ENCODE data around the gene GALE.
A peak's percentile ranks its signal among the peaks of the same experiment; 100 is the strongest.

DNA sequence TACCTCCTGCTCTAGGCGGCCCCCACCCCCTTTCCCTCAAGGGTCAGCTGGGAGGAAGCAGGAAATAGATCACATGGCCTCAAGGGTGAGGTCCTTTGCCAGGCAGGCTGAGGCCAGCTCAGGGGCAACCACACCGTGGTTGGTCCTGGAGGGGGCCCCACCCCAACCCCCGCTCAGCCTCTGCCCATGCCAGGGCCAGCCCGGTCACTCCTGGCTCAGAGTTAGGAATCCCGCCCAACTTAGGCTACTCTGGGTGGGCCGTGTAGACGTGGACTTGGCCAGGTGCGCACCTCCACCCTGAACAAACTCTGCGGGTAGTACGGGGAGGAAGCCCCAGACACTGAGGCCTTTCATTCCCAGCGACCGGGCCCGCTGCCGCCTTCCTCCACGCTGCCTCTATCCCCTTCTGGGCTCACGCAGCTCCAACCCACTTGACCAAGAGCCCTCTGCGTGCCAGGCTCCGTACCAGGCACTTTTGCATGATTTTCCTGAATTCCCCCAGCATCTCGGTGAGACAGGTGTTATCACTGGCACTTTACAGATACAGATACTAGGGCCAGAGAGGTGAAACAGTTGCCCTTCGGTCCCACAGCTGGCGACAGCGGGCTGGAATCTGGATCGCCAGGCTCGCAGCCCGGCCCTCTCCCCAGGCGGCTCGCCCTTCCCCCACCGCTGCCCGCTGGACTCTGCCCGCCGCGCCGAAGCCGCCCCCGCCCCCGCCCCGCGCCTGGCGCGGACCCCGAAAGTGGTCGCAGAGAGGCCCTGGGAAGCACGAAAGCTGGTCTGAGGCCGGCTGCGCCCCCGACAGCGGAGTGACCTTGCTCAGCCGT lies 769 bp downstream of the GALE start:
- TF ChIP-seq, protein P1, sequence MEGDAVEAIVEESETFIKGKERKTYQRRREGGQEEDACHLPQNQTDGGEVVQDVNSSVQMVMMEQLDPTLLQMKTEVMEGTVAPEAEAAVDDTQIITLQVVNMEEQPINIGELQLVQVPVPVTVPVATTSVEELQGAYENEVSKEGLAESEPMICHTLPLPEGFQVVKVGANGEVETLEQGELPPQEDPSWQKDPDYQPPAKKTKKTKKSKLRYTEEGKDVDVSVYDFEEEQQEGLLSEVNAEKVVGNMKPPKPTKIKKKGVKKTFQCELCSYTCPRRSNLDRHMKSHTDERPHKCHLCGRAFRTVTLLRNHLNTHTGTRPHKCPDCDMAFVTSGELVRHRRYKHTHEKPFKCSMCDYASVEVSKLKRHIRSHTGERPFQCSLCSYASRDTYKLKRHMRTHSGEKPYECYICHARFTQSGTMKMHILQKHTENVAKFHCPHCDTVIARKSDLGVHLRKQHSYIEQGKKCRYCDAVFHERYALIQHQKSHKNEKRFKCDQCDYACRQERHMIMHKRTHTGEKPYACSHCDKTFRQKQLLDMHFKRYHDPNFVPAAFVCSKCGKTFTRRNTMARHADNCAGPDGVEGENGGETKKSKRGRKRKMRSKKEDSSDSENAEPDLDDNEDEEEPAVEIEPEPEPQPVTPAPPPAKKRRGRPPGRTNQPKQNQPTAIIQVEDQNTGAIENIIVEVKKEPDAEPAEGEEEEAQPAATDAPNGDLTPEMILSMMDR (conservative IDR thresholded peaks at IDR 0.05; ENCODE audit: low read depth, low read length): no peak
- TF ChIP-seq MAZ (IDR thresholded peaks at IDR 0.05; ENCODE audit: borderline replicate concordance, low read depth, low read length) (peak; percentile 43; the same call in 1 of the 2 replicates), CHD1 (IDR thresholded peaks at IDR 0.05; ENCODE audit: low read depth, low read length) (no peak)
- TF ChIP-seq, protein P2, sequence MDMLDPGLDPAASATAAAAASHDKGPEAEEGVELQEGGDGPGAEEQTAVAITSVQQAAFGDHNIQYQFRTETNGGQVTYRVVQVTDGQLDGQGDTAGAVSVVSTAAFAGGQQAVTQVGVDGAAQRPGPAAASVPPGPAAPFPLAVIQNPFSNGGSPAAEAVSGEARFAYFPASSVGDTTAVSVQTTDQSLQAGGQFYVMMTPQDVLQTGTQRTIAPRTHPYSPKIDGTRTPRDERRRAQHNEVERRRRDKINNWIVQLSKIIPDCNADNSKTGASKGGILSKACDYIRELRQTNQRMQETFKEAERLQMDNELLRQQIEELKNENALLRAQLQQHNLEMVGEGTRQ (IDR thresholded peaks at IDR 0.05; ENCODE audit: low read depth, low read length): peak; percentile 81

Data from IMR-90 (cell line).